T-helper 17 cell (primary cell): ENCODE measurements around the gene TRAF3. TPM values are rescaled to one million over a fixed set of nuclear protein-coding genes. Genes with fewer than 3 reads are reported as not detected.
"Not testable (repeated sequence)": the region's sequence is repeated elsewhere in the genome, so short reads cannot be mapped to it uniquely, and the experiment has no call there.

Experiments used
- ATAC-seq: fragments of 150-1000 bp; cut with Tn5 transposase; 2 replicates; pipeline ENCODE4 v1.10.0; 2021; ENCODE audit warnings: mild to moderate bottlenecking, moderate library complexity
- DNase-seq, 3 donors: peaks; one replicate each; pipeline versions ENCODE4 v3.0.0 to v3.0.0-alpha.2; 2020 to 2021
- H3K9me3 ChIP-seq: one replicate; pipeline ENCODE4 v1.7.0; 2013; ENCODE audit warnings: low read length, mild to moderate bottlenecking; ENCODE audit not compliant: control insufficient read depth, poor library complexity, severe bottlenecking
- H3K27ac Mint-ChIP-seq: one replicate; pipeline ENCODE4 v1.8.0; 2022; ENCODE audit warnings: mild to moderate bottlenecking, moderate library complexity, mixed read lengths
- H3K27me3 Mint-ChIP-seq: one replicate; pipeline ENCODE4 v1.8.0; 2022; ENCODE audit warnings: mixed read lengths
- H3K36me3 Mint-ChIP-seq: one replicate; pipeline ENCODE4 v1.8.0; 2022; ENCODE audit warnings: low read depth, mixed read lengths
- H3K4me1 Mint-ChIP-seq: one replicate; pipeline ENCODE4 v1.8.0; 2022; ENCODE audit warnings: mild to moderate bottlenecking, mixed read lengths
- H3K4me3 Mint-ChIP-seq: one replicate; pipeline ENCODE4 v1.8.0; 2022; ENCODE audit warnings: mild to moderate bottlenecking, moderate library complexity, mixed read lengths
- total RNA-seq, 4 donors: library from RNA in 2 of 4; stranded (reverse) in 2 of 4; gene quantifications; one replicate each; pipeline ENCODE4 v1.2.3 and lab custom pipeline; 2022 to 2026

The TRAF3 gene
- total RNA-seq, 2 donors from 2014 or later, result 47.8 to 54.4 TPM

DNA sequence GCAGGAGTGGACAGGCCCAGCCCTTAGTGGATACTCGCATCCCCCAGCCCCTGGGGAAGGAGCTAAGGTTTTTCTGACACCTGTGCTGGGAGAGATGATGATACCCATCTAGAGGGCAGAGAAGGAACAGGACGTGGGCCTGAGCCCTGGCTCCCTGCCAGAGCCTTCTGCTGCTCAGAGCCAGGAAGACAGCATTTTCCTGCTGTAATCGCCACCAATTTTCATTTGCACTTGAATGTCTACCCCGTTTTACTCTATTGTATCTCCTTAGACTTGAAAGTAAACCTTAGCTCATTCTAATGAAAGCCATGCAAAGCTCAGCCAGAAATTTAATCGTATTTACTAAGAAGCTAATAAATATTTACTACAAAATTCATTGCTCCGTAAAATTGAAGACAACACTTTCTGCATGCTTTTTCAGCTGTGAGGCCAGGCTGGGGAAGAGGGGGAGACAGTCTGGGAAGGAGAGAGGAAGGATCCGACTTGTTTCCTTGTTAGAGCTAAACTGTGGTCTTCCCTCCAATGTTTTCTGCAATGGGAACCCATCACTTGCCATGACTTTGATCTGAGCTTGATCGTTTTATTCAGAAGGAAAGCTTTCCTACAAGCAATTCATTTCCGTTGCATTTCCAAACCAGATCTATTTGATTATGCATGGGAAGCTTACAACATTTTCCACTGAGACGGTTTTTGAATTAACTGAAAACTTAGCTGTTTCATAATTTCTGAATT lies 17.6 kb upstream of the TRAF3 start:
- H3K27ac Mint-ChIP-seq, result no peak overlapping the region
- H3K4me1 Mint-ChIP-seq, result no peaks in the 10 kb centered on the region
- H3K36me3 Mint-ChIP-seq, result no peaks in the 10 kb centered on the region
- no peak for ATAC-seq
- H3K9me3 ChIP-seq, result no peaks in the 10 kb centered on the region
- no peak overlapping the region for H3K4me3 Mint-ChIP-seq
- peaks cover 7% of the 10 kb centered on the region for H3K27me3 Mint-ChIP-seq
- DNase-seq, result no peak

DNA sequence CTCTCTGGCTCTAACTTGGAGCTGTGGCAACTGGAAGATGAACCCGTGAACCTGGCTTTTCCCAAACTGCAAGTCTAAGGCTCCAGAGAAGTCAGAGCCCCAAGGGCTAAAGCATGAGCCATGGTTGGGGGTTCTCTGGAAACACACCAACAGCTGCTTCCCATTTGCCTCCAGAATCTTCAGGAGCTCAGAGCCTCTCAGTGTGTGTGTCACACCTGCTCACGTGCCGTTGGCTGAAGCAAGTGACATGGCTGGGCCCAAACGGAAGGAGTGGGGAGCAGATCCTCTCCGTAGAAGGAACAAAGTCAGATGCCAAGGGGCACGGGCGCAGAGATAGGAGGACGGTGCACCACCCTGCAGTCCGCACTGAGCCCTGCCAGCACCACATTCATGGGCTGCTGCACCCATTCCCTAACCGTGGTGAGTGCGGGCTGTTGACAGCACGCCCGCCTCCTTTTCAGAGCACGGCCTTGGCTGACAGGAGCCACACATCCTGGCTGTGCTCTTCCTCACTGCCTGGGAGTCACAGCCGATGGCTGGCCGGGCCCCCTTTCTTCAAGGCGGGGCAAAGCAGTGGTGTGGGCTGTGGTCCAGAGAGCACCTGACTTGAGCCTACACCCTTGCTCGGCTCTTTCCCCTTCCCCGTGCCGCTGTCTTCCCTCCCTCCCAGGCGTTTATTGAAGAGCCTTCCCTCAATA lies 16.6 kb upstream of the TRAF3 start:
- H3K9me3 ChIP-seq, result no peaks in the 10 kb centered on the region
- no peak for DNase-seq
- H3K4me3 Mint-ChIP-seq, result no peak overlapping the region
- peaks cover 7% of the 10 kb centered on the region for H3K27me3 Mint-ChIP-seq
- no peaks in the 10 kb centered on the region for H3K36me3 Mint-ChIP-seq
- H3K4me1 Mint-ChIP-seq, result no peaks in the 10 kb centered on the region
- ATAC-seq, result no peak
- H3K27ac Mint-ChIP-seq, result no peak overlapping the region

DNA sequence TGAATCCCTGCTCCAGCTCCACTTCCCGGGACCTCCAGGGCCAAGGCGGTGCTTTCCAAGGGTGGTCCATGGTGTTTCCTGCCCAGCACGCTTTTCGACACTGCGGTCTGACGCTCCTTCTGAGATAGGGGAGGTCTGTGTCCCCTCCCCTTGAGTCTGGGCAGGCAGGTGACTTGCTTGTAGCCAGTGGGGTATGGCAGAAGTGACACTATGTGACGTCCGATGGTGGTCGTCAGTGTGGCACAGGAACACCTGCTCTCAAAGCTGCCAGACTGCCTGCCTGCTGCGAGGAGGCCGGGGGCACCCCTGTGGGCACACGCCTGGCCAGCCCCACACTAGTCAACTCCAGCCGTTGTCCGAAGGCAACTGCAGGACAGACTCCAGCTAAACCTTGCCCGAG lies 16.0 kb upstream of the TRAF3 start:
- H3K4me3 Mint-ChIP-seq, result no peak overlapping the region
- DNase-seq (no peak), ATAC-seq (peak; percentile 20)
- H3K4me1 Mint-ChIP-seq, result no peaks in the 10 kb centered on the region
- H3K27me3 Mint-ChIP-seq, result peaks cover 7% of the 10 kb centered on the region
- no peak overlapping the region for H3K27ac Mint-ChIP-seq
- no peaks in the 10 kb centered on the region for H3K9me3 ChIP-seq
- H3K36me3 Mint-ChIP-seq, result no peaks in the 10 kb centered on the region

DNA sequence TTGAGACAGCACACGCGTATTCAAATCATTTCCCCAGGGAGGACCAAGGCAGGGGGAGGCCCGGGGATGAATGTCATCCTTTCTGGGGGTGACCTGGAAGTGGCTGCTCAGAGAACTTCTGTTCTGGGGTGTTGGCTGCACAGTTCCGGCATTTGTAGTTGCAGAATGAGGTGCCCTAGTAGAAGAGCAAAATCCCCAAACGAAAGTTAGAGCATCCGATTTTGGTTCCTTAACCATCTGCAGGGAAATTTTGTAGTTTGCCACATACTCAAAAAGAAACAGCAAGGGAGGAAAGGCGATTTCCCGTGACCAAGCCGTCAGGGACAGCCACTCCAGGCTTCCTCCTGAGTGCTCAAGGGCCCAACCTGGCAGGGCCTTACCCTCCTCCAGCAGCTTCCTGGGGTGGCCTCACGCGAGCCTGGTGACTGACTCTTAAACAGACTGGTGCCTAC lies 13.0 kb upstream of the TRAF3 start:
- Mint-ChIP-seq H3K4me1 (peaks cover 2% of the 10 kb centered on the region), H3K36me3 (no peaks in the 10 kb centered on the region), H3K27ac (no peak overlapping the region), H3K4me3 (no peak overlapping the region), H3K27me3 (peaks cover 7% of the 10 kb centered on the region)
- DNase-seq (no peak), ATAC-seq (peak; percentile 28)
- no peaks in the 10 kb centered on the region for H3K9me3 ChIP-seq

DNA sequence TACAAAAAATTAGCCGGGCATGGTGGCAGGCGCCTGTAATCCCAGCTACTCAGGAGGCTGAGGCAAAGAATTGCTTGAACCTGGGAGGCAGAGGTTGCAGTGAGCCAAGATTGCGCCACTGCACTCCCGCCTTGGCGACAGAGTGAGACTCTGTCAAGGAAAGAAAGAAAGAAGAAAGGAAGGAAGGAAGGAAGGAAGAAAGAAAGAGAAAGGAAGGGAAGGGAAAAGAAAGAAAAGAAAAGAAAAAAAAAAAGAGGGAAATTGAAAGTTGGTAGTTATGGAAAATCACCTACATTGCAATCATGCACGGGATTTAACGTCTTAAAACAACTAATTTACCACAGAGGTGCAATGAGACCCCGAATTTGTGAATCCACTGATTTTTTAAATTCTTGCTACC lies 11.5 kb upstream of the TRAF3 start:
- H3K4me3 Mint-ChIP-seq, H3K36me3 Mint-ChIP-seq: not testable (repeated sequence)

DNA sequence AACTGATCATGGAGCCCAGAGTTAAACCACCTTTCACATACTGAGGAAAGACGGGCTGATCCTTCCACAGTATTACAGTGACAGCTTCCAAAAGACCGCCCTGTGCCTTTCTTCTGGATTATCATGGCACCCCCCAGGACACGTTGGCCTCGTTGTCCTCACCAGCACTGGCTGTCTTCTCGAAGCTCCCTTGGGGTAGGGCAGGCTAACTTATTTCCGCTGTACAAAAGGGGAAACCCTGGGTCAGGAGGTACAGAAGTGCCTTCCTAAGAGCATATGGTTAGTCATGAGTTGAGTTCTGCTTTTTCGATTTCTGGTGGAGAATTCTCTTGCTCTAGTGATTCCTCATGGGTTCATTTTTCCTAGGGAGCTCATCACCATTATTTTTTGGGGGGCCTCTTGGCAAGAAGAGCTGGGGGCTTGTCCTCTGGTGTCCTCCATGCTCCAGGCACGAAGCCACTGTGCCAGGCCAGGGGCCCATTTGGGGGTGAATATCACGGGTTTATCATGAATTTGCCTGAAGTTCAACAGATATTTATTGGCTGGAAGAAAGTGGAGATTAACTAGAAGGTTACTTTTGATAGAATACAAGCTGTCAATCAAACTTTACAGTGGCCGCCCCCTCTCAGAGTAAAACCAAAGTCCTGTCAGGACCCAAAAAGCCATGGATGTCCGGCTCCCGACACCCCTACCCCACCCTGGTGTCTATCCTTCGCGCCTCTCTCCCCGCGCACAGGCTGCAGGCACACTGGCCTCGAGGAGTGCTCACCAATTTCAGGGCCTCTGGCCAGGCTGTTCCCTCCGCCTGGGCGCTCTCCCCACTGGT lies 8.8 kb upstream of the TRAF3 start:
- ATAC-seq, result peak; percentile 87
- no peaks in the 10 kb centered on the region for H3K9me3 ChIP-seq
- Mint-ChIP-seq H3K4me3 (no peak overlapping the region), H3K27ac (peak overlapping the region; percentile 41), H3K27me3 (peaks cover 11% of the 10 kb centered on the region), H3K4me1 (peaks cover 2% of the 10 kb centered on the region), H3K36me3 (no peaks in the 10 kb centered on the region)
- no peak for DNase-seq

More for the DNA sequence above, 11.5 kb upstream of the TRAF3 start:
- not testable (repeated sequence) for H3K27me3 Mint-ChIP-seq, H3K4me1 Mint-ChIP-seq, DNase-seq, ATAC-seq, H3K9me3 ChIP-seq, H3K27ac Mint-ChIP-seq

DNA sequence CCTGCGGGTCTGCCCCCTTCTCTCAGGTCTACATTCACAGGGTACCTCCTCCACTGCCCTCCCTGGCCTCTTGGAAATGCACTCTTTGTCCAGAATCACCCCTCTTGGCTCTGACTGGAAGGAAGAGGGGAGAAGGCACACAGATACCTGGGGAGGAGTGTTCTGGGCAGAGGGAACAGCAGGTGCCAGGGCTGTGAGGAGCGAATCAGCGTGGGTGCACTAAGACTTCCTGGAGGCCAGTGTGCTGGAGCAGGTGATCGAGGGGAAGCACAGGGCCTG lies 8.3 kb upstream of the TRAF3 start:
- DNase-seq (no peak), ATAC-seq (no peak)
- H3K36me3 Mint-ChIP-seq, result no peaks in the 10 kb centered on the region
- no peak overlapping the region for H3K27ac Mint-ChIP-seq
- no peak overlapping the region for H3K4me3 Mint-ChIP-seq
- peaks cover 2% of the 10 kb centered on the region for H3K4me1 Mint-ChIP-seq
- no peaks in the 10 kb centered on the region for H3K9me3 ChIP-seq
- peaks cover 11% of the 10 kb centered on the region for H3K27me3 Mint-ChIP-seq

DNA sequence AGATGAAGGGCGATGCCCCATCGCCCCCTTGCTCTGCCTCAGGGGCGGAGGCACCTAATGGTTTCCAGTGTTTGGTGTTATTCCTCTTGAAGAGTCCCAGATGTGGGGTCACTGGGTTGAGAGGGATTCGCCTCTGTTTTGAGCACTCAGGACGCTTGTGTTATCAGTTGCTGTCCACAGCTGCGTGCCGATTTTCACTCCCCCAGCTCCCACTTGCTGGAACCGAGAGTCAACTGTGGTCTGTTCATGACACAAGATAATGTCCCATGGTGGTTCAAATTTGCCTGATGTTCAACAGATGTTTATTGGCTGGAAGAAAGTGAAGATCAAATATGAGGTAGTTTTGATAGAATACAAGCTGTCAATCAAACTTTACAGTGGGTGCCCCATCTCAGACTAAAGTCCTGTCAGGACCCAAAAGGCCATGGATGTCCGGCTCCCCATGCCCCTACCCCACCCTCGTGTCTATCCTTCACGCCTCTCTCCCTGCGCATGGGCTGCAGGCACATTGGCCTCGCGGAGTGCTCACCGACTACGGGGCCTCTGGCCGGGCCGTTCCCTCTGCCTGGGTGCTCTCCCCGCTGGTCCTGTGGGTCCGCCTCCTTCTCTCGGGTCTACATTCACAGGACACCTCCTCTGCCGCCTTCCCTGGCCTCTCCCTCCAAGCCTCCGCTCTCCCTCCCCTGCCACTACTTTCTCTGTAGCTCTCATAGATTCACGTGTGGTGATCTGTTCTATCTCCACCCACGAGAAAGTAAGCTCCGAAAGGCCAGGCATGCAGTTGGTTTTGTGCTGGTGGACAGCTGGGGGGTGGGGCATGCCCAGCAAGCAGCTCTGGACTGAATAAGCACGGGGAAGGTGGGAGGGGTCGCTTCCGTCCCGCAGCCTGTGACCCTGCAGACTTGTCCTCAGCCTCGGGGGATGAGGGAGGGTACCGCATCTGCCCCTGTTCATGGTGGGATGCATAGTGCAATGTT lies 6.8 kb upstream of the TRAF3 start:
- no peak overlapping the region for H3K27ac Mint-ChIP-seq
- ATAC-seq (no peak), DNase-seq (no peak)
- H3K36me3 Mint-ChIP-seq, result no peaks in the 10 kb centered on the region
- no peaks in the 10 kb centered on the region for H3K9me3 ChIP-seq
- H3K4me3 Mint-ChIP-seq, result no peak overlapping the region
- H3K4me1 Mint-ChIP-seq, result peaks cover 10% of the 10 kb centered on the region
- H3K27me3 Mint-ChIP-seq, result peaks cover 4% of the 10 kb centered on the region

DNA sequence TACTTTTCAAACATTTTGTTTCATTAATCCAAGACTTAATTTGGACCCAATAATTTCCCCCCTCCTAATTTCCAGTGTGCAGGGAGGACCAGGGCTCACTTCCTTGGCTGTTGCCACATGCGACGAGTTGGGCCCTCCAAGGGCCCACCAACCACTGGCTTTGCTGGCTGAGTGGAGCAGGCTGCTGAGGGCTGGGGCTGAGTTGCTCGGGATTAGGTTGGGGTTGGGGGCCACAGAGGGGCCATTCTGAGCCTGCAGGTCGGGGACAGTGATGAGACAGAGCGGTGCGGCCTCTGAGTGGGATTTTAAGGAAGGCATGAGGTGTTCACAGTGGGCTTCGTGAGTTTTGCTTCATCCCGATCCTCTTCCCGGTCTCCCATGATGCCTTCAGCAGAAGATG lies 6.1 kb upstream of the TRAF3 start:
- Mint-ChIP-seq H3K27me3 (peaks cover 4% of the 10 kb centered on the region), H3K4me1 (peaks cover 10% of the 10 kb centered on the region), H3K36me3 (no peaks in the 10 kb centered on the region), H3K4me3 (no peak overlapping the region), H3K27ac (no peak overlapping the region)
- no peaks in the 10 kb centered on the region for H3K9me3 ChIP-seq
- DNase-seq (no peak), ATAC-seq (no peak)

DNA sequence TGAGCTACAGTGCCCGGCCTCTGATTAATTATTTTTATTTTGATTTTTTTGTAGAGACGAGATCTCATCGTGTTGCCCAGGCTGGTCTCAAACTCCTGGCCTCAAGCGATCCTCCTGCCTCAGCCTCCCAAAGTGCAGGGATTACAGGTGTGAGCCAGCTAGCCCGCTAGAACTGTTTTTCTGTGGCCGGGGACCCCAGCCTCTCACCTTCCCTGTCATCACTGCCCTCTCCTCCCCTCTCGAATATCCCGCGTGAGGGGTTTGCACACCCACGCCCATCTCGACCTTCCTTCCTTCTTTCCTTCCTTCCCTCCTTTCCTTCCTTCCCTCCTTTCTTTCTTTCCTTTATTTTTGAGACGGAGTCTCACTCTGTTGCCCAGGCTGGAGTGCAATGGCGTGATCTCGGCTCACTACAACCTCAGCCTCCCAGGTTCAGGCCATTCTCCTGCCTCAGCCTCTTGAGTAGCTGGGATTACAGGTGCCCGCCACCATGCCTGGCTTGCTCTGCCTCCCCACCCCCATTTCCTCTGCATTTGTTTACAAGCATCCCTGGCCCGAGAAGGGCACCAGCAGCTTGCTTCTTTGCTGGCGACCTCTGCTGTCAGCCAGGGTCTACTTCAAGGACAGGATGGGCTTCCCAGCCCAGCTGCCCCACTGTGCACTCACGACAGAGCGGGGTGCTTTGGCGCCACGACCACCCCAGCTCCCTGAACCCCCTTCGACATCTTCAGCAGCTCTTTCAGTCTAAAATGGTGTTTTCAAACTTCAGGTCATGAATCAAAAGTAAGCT lies 4.3 kb upstream of the TRAF3 start:
- Mint-ChIP-seq H3K4me1 (peaks cover 11% of the 10 kb centered on the region), H3K4me3 (no peak overlapping the region), H3K27ac (peak overlapping the region; percentile 73), H3K27me3 (peaks cover 4% of the 10 kb centered on the region), H3K36me3 (no peaks in the 10 kb centered on the region)
- DNase-seq (no peak), ATAC-seq (no peak)
- no peaks in the 10 kb centered on the region for H3K9me3 ChIP-seq

DNA sequence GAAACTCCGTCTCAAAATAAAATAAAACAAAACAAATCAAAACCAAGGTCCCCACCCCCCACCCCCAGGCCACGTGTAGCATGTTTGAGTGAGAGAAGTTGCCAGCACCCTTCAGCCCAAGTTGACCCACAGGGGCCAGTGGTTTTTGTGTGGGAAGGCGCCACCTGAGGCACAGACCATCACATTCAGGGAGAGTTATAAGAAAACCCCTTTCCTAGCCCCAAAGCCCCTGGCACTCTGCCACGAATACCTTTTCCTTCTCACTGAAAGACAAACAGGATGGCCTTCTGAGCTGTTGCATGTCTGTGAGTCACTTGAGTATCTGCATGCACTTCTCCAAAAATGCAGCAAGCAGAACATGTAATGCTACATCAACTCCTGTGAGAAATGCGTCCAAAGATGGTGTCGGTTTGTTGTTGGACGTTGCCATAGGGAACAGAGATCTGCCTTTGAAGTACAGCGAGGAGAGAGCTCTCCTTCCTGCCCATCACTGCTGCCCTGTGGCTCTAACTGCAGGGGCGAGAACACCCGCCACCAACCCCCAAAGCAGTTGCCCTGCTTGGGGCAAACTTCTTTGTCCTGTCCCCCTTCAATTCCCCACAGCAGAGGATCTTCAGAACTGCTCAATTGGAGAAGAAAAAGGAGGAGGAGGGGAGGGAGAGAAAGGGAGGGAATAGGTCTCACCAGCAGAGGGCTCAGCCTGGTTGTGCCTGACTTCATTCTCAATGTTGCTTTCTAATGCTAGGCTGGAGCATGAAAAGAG lies 2.7 kb upstream of the TRAF3 start:
- Mint-ChIP-seq H3K4me3 (peak overlapping the region; percentile 67), H3K27ac (peak overlapping the region; percentile 93), H3K36me3 (no peaks in the 10 kb centered on the region), H3K4me1 (peaks cover 21% of the 10 kb centered on the region), H3K27me3 (peaks cover 4% of the 10 kb centered on the region)
- DNase-seq, result peak in 2 of 3 donors; percentile 40 to 62
- peak; percentile 60 for ATAC-seq
- no peaks in the 10 kb centered on the region for H3K9me3 ChIP-seq
